Upper lobe of left lung (tissue), 4 donors: ENCODE results near the gene APCDD1.

Source experiments
- CTCF ChIP-seq, 6 experiments: fragments of 450-650 bp in 4 of 6; fragments of 200-600 bp in 2 of 6; sonication (generic) in 2 of 6; IDR thresholded peaks; one replicate each; pipeline ENCODE4 v1.5.1; 2016 to 2019; ENCODE audit warnings: antibody characterized with exemption in 6 of 6
- EP300 ChIP-seq, 4 donors: sonication (generic); formaldehyde crosslinking; IDR thresholded peaks; one replicate each; pipeline ENCODE4 v1.5.1; 2017; ENCODE audit warnings: antibody characterized with exemption in 4 of 4, control low read depth in 2 of 4
- POLR2A ChIP-seq, 4 donors: fragments of 450-650 bp; IDR thresholded peaks; one replicate each; pipeline ENCODE4 v1.5.1; 2016 to 2017; ENCODE audit warnings: antibody characterized with exemption in 4 of 4, mild to moderate bottlenecking in 2 of 4

GRCh38 chr18:10430677-10431076 lies 23.8 kb upstream of the APCDD1 start:
- no peak for TF ChIP-seq CTCF (IDR thresholded peaks at IDR 0.05)
- no peak for TF ChIP-seq POLR2A (IDR thresholded peaks at IDR 0.05)
- no peak for TF ChIP-seq EP300 (IDR thresholded peaks at IDR 0.05)
